HCT116 (cell line): ENCODE results near the gene SLC10A2. TPM values are rescaled to one million over a fixed set of nuclear protein-coding genes. Genes with fewer than 3 reads are reported as not detected.

Experiments used
- ATAC-seq: fragments of 200-7000 bp; cut with Tn5 transposase; 2 replicates; pipeline ENCODE4 v1.9.1; 2020; ENCODE audit warnings: mild to moderate bottlenecking, moderate library complexity
- BruUV-seq: library from RNA; stranded (reverse); fragments of 400-500 nt; replicated peaks from 2 replicates; lab custom pipeline; 2021; lab: Mats Ljungman, UMichigan
- CTCF ChIA-PET: fragments of 300-600 bp; sonication (Branson Sonifier 250); formaldehyde crosslinking; loops from one replicate; lab custom pipeline; 2021; ENCODE audit warnings: antibody characterized with exemption; lab: Charles Lee
- POLR2A ChIA-PET: fragments of 300-600, 350-600 bp; sonication (Branson Sonifier 250); formaldehyde crosslinking; loops from one replicate; lab custom pipeline; 2021; ENCODE audit warnings: antibody characterized with exemption; lab: Charles Lee
- RAD21 ChIA-PET, 2 experiments: fragments of 300-600 bp; sonication (Branson Sonifier 250); formaldehyde crosslinking; loops; one replicate each; lab custom pipeline; 2023; ENCODE audit warnings: low total read pairs in 2 of 2; ENCODE audit not compliant: uncharacterized antibody in 2 of 2, unreplicated experiment in 2 of 2, low non-redundant PET in 1 of 2; lab: Charles Lee
- DNase-seq: peaks from one replicate; pipeline ENCODE4 v3.0.0-alpha.2; 2010; ENCODE audit warnings: low read depth, low spot score
- H2AFZ ChIP-seq: fragments of 200-600 bp; shearing (Covaris generic), sonication (generic); 2 replicates; pipeline ENCODE4 v1.6.1; 2017; ENCODE audit warnings: low read depth, mixed run types, mixed read lengths, antibody characterized with exemption, low read length; ENCODE audit not compliant: poor library complexity, severe bottlenecking
- H3K27ac ChIP-seq: 2 replicates; pipeline ENCODE4 v1.5.1; 2012; ENCODE audit warnings: low read depth, low read length
- H3K27me3 ChIP-seq: fragments of 200-600 bp; sonication (generic); 2 replicates; pipeline ENCODE4 v1.6.1; 2016; ENCODE audit warnings: mixed run types, low read length, mixed read lengths; ENCODE audit not compliant: insufficient read depth
- H3K36me3 ChIP-seq, 2 experiments: fragments of 200-500 bp in 1 of 2; fragments of 200-600 bp in 1 of 2; sonication (Bioruptor generic) in 1 of 2; sonication (generic) in 1 of 2; 2 replicates each; pipeline versions ENCODE4 v1.5.1 to v1.6.1; 2014 to 2016; ENCODE audit warnings: low read length in 2 of 2, inconsistent platforms in 1 of 2, mixed read lengths in 1 of 2, mixed run types in 1 of 2; ENCODE audit not compliant: insufficient read depth in 2 of 2, control insufficient read depth in 1 of 2
- H3K4me1 ChIP-seq, 2 experiments: fragments of 200-600 bp in 1 of 2; sonication (generic) in 1 of 2; 2 replicates each; pipeline versions ENCODE4 v1.5.1 to v1.6.1; 2012 to 2017; ENCODE audit warnings: low read length in 2 of 2, inconsistent platforms in 1 of 2, mild to moderate bottlenecking in 1 of 2, mixed read lengths in 1 of 2, mixed run types in 1 of 2, moderate library complexity in 1 of 2; ENCODE audit not compliant: insufficient read depth in 2 of 2, control insufficient read depth in 1 of 2
- H3K4me2 ChIP-seq: fragments of 200-600 bp; sonication (generic); 2 replicates; pipeline ENCODE4 v1.6.1; 2017; ENCODE audit warnings: mixed run types, low read length, mixed read lengths
- H3K4me3 ChIP-seq, 2 experiments: fragments of 200-600 bp in 1 of 2; sonication (generic) in 1 of 2; replicated peaks in 1 of 2; 2 replicates each; pipeline ENCODE4 v1.5.1; 2011 to 2016; ENCODE audit warnings: low read length in 2 of 2, control low read depth in 1 of 2, low read depth in 1 of 2, mild to moderate bottlenecking in 1 of 2, mixed read lengths in 1 of 2, mixed run types in 1 of 2
- H3K79me2 ChIP-seq: fragments of 200-600 bp; sonication (generic); 2 replicates; pipeline ENCODE4 v1.6.1; 2017; ENCODE audit warnings: mild to moderate bottlenecking, mixed run types, low read length, moderate library complexity, mixed read lengths; ENCODE audit not compliant: insufficient read depth
- H3K9ac ChIP-seq: fragments of 200-600 bp; sonication (generic); 2 replicates; pipeline ENCODE4 v1.6.1; 2016; ENCODE audit warnings: low read length, mixed read lengths
- H3K9me2 ChIP-seq: fragments of 200-600 bp; sonication (generic), shearing (Covaris generic); 2 replicates; pipeline ENCODE4 v1.6.1; 2017; ENCODE audit warnings: mixed run types, mild to moderate bottlenecking, moderate library complexity; ENCODE audit not compliant: insufficient read depth
- H3K9me3 ChIP-seq, 2 experiments: fragments of 200-500 bp in 1 of 2; fragments of 200-600 bp in 1 of 2; sonication (Bioruptor generic) in 1 of 2; sonication (generic) in 1 of 2; 2 replicates each; pipeline ENCODE4 v1.6.1; 2014 to 2017; ENCODE audit warnings: low read length in 2 of 2, mixed read lengths in 2 of 2, inconsistent platforms in 1 of 2, low read depth in 1 of 2, mild to moderate bottlenecking in 1 of 2, mixed run types in 1 of 2, moderate library complexity in 1 of 2; ENCODE audit not compliant: control insufficient read depth in 1 of 2, insufficient read depth in 1 of 2
- H4K20me1 ChIP-seq: fragments of 200-600 bp; sonication (generic), shearing (Covaris generic); 2 replicates; pipeline ENCODE4 v1.6.1; 2017; ENCODE audit warnings: mixed run types, mild to moderate bottlenecking, moderate library complexity; ENCODE audit not compliant: insufficient read depth
- FOSL1 ChIP-seq: IDR thresholded peaks from 2 replicates; pipeline ENCODE4 v1.6.1; 2012; ENCODE audit warnings: low read depth
- JUND ChIP-seq: IDR thresholded peaks from 2 replicates; pipeline ENCODE4 v1.6.1; 2012
- POLR2AphosphoS5 ChIP-seq: IDR thresholded peaks from 2 replicates; pipeline ENCODE4 v1.6.1; 2011; ENCODE audit warnings: mild to moderate bottlenecking, low read depth, low read length, moderate library complexity
- RAD21 ChIP-seq: IDR thresholded peaks from 2 replicates; pipeline ENCODE4 v1.6.1; 2012; ENCODE audit warnings: low read depth, mild to moderate bottlenecking
- REST ChIP-seq: IDR thresholded peaks from 2 replicates; pipeline ENCODE4 v1.6.1; 2012; ENCODE audit warnings: low read depth
- SP1 ChIP-seq: IDR thresholded peaks from 2 replicates; pipeline ENCODE4 v1.6.1; 2012; ENCODE audit warnings: low read depth
- SRF ChIP-seq: IDR thresholded peaks from 2 replicates; pipeline ENCODE4 v1.6.1; 2012; ENCODE audit warnings: low read depth
- TCF7L2 ChIP-seq: IDR thresholded peaks from 2 replicates; pipeline ENCODE4 v1.7.0; 2011; ENCODE audit warnings: borderline replicate concordance, inconsistent platforms; ENCODE audit not compliant: insufficient read depth, insufficient read length; ENCODE audit errors: extremely low read depth
- ZBTB33 ChIP-seq: IDR thresholded peaks from 2 replicates; pipeline ENCODE4 v1.6.1; 2011; ENCODE audit warnings: mild to moderate bottlenecking, low read length, moderate library complexity; ENCODE audit not compliant: insufficient replicate concordance; ENCODE audit errors: extremely low read depth
- intact Hi-C: fragments of 100-400 bp; cut with micrococcal nuclease; formaldehyde crosslinking; loops from 2 replicates; pipeline ENCODE4 v1.10.0; 2022
- total RNA-seq: library from RNA; stranded (reverse); gene quantifications from one replicate; pipeline ENCODE4 v1.2.1, GENCODE V29; 2021; ENCODE audit not compliant: unreplicated experiment

The SLC10A2 gene
- total RNA-seq, 1 experiment from 2014 or later, result not detected

GRCh38 chr13:103102482-103102881, 36.3 kb upstream of the SLC10A2 start (continued):
- no peak for TF ChIP-seq REST
- no peak for TF ChIP-seq POLR2AphosphoS5
- no peak for TF ChIP-seq TCF7L2
- TF ChIP-seq SP1, result no peak
- TF ChIP-seq FOSL1, result no peak

- CTCF ChIA-PET, result no interaction called here
- Histone ChIP-seq H3K9me2 (no peaks in the 10 kb centered on the region), H3K4me2 (no peak overlapping the region)
Measured at GRCh38 chr13:103101901-103102300, 35.7 kb upstream of the SLC10A2 start.

More at GRCh38 chr13:103101901-103102300, 35.7 kb upstream of the SLC10A2 start:
- Histone ChIP-seq H3K4me3 (no peak overlapping the region), H3K9me3 (no peaks in the 10 kb centered on the region), H3K9ac (no peak overlapping the region), H3K79me2 (no peaks in the 10 kb centered on the region), H4K20me1 (no peaks in the 10 kb centered on the region), H3K36me3 (no peaks in the 10 kb centered on the region), H3K27ac (no peak overlapping the region), H3K4me1 (no peaks in the 10 kb centered on the region), H3K27me3 (no peaks in the 10 kb centered on the region)
- DNase-seq (no peak), ATAC-seq (no peak)
- RAD21 ChIA-PET, result no interaction called here
- no peak for TF ChIP-seq ZBTB33
- no peak for TF ChIP-seq SRF
- TF ChIP-seq JUND, result no peak
- TF ChIP-seq RAD21, result no peak
- TF ChIP-seq, all 23 proteins: peak for 0
- H2AFZ ChIP-seq, result no peak overlapping the region
- BruUV-seq, result no TSS peak
- intact Hi-C loops, result no loop called here
- POLR2A ChIA-PET, result no interaction called here
